ENCODE results near the gene NFATC3.

DNA sequence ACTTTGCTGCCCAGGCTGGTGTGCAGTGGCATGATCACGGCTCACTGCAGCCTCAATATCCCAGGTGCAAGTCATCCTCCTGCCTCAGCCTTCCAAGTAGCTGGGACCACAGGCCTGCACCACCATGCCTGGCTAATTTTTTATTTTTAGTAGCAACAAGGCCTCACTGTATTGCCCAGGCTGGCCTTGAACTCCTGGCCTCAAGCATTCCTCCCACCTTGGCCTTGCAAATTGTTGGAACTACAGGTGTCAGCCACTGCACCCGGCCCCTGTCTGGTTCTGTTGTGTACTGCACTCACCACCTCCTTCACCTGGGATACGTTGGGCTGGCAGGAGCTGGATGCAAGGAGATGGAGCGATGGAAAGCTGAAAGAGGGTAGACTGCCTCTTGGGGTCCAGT is 168.6 kb downstream of the NFATC3 start:
- TF ChIP-seq, protein P1, sequence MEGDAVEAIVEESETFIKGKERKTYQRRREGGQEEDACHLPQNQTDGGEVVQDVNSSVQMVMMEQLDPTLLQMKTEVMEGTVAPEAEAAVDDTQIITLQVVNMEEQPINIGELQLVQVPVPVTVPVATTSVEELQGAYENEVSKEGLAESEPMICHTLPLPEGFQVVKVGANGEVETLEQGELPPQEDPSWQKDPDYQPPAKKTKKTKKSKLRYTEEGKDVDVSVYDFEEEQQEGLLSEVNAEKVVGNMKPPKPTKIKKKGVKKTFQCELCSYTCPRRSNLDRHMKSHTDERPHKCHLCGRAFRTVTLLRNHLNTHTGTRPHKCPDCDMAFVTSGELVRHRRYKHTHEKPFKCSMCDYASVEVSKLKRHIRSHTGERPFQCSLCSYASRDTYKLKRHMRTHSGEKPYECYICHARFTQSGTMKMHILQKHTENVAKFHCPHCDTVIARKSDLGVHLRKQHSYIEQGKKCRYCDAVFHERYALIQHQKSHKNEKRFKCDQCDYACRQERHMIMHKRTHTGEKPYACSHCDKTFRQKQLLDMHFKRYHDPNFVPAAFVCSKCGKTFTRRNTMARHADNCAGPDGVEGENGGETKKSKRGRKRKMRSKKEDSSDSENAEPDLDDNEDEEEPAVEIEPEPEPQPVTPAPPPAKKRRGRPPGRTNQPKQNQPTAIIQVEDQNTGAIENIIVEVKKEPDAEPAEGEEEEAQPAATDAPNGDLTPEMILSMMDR (IDR thresholded peaks at IDR 0.05) = no peak
- TF ChIP-seq EZH2 (IDR thresholded peaks at IDR 0.05; ENCODE audit: borderline replicate concordance, insufficient read depth, low read depth, low read length, poor library complexity, severe bottlenecking) = no peak

Measured in B cell (primary cell).